Measurements from ENCODE around the gene COL21A1. TPM values are rescaled to one million over a fixed set of nuclear protein-coding genes. Genes with fewer than 3 reads are reported as not detected.

COL21A1 gene
- polyA plus RNA-seq, 2 of the 4 experiments (the other 2 are of a cell fraction): 1.4 to 3.3 TPM

DNA sequence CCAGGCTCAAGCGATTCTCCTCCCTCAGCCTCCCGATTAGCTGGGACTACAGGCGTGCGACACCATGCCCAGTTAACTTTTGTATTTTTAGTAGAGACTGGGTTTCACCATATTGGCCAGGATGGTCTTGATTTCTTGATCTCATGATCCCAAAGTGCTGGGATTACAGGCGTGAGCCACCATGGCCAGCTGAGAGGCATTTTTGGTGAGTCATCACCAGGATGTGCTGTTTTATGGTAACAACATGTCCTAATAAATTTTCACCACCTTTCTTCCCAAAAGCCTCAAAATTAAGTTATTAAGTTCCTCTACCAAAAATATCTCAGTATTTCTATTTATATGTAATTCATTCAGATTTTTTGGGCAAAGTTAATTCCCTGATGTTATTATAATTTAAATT lies 53.5 kb downstream of the COL21A1 start:
- POLR2A ChIA-PET: no interaction called here

DNA sequence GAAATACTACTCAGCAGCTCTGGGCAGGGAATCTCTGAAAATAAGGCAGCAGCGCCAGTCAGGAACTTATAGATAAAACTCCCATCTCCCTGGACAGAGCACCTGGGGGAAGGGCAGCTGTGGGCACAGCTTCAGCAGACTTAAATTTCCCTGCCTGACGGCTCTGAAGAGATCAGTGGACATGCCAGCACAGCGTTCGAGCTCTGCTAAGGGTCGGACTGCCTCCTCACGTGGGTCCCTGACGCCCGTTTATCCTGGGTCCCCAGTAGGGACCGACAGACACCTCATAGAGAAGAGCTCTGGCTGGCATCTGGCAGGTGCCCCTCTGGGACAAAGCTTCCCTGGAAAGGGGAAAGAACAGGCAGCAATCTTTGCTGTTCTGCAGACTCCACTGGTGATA lies 59.0 kb downstream of the COL21A1 start:
- FAIRE-seq: no peak
- Histone ChIP-seq H3K4me3 (no peak overlapping the region), H3K4me2 (no peak overlapping the region), H3K9me3 (0 out of 3 replicates have a peak, but pooled peaks cover 2% of the 10 kb centered on the region), H3K4me1 (0 out of 3 replicates have a peak, but pooled peaks cover 3% of the 10 kb centered on the region), H3K27ac (no peak overlapping the region)
- POLR2A ChIA-PET: no interaction called here
- WGBS (ENCODE audit: missing lambda C conversion rate): 93% methylated on average over 4 of the region's 9 CpGs
- no peak for DNase-seq (ENCODE audit: low read depth in 1 of 2, low spot score in 1 of 2)
- TF ChIP-seq RAD21 (conservative IDR thresholded peaks at IDR 0.05 in 1 of 2, IDR thresholded peaks at IDR 0.05 in 1 of 2) (no peak), CHD4 (IDR thresholded peaks at IDR 0.05; ENCODE audit: borderline replicate concordance) (no peak), FOXS1 (CRISPR knock-in tag; IDR thresholded peaks at IDR 0.05) (no peak), CEBPB (IDR thresholded peaks at IDR 0.05) (no peak), BHLHE40 (IDR thresholded peaks at IDR 0.05; ENCODE audit: low read depth, low read length) (no peak), CHD2 (IDR thresholded peaks at IDR 0.05; ENCODE audit: low read length, partially characterized antibody) (no peak), RFX5 (IDR thresholded peaks at IDR 0.05) (no peak), HEYL (CRISPR knock-in tag; IDR thresholded peaks at IDR 0.05) (no peak), SMC3 (IDR thresholded peaks at IDR 0.05) (no peak), TFCP2L1 (CRISPR knock-in tag; IDR thresholded peaks at IDR 0.05) (no peak), ZSCAN20 (CRISPR knock-in tag; IDR thresholded peaks at IDR 0.05) (no peak)
- TF ChIP-seq, protein P1, sequence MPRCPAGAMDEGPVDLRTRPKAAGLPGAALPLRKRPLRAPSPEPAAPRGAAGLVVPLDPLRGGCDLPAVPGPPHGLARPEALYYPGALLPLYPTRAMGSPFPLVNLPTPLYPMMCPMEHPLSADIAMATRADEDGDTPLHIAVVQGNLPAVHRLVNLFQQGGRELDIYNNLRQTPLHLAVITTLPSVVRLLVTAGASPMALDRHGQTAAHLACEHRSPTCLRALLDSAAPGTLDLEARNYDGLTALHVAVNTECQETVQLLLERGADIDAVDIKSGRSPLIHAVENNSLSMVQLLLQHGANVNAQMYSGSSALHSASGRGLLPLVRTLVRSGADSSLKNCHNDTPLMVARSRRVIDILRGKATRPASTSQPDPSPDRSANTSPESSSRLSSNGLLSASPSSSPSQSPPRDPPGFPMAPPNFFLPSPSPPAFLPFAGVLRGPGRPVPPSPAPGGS (IDR thresholded peaks at IDR 0.05): no peak
- TF ChIP-seq, protein P2, sequence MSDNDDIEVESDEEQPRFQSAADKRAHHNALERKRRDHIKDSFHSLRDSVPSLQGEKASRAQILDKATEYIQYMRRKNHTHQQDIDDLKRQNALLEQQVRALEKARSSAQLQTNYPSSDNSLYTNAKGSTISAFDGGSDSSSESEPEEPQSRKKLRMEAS (IDR thresholded peaks at IDR 0.05): no peak
- TF ChIP-seq, protein P3, sequence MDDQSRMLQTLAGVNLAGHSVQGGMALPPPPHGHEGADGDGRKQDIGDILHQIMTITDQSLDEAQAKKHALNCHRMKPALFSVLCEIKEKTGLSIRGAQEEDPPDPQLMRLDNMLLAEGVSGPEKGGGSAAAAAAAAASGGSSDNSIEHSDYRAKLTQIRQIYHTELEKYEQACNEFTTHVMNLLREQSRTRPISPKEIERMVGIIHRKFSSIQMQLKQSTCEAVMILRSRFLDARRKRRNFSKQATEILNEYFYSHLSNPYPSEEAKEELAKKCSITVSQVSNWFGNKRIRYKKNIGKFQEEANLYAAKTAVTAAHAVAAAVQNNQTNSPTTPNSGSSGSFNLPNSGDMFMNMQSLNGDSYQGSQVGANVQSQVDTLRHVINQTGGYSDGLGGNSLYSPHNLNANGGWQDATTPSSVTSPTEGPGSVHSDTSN (IDR thresholded peaks at IDR 0.05): no peak
- TF ChIP-seq, protein P4, sequence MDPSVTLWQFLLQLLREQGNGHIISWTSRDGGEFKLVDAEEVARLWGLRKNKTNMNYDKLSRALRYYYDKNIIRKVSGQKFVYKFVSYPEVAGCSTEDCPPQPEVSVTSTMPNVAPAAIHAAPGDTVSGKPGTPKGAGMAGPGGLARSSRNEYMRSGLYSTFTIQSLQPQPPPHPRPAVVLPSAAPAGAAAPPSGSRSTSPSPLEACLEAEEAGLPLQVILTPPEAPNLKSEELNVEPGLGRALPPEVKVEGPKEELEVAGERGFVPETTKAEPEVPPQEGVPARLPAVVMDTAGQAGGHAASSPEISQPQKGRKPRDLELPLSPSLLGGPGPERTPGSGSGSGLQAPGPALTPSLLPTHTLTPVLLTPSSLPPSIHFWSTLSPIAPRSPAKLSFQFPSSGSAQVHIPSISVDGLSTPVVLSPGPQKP (IDR thresholded peaks at IDR 0.05; ENCODE audit: low read depth, low read length): no peak
- TF ChIP-seq, protein P5, sequence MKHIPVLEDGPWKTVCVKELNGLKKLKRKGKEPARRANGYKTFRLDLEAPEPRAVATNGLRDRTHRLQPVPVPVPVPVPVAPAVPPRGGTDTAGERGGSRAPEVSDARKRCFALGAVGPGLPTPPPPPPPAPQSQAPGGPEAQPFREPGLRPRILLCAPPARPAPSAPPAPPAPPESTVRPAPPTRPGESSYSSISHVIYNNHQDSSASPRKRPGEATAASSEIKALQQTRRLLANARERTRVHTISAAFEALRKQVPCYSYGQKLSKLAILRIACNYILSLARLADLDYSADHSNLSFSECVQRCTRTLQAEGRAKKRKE (CRISPR knock-in tag; IDR thresholded peaks at IDR 0.05; ENCODE audit: low read depth): no peak
- TF ChIP-seq, protein P6, sequence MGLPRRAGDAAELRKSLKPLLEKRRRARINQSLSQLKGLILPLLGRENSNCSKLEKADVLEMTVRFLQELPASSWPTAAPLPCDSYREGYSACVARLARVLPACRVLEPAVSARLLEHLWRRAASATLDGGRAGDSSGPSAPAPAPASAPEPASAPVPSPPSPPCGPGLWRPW (IDR thresholded peaks at IDR 0.05): no peak
- no peak for ATAC-seq
- CTCF ChIA-PET: no interaction called here

More for the DNA sequence above, 53.5 kb downstream of the COL21A1 start:
- 94% methylated on average over 5 of the region's 5 CpGs for WGBS (ENCODE audit: missing lambda C conversion rate)
- FAIRE-seq (no peak), DNase-seq (ENCODE audit: low read depth in 1 of 2, low spot score in 1 of 2) (no peak), ATAC-seq (no peak)
- CTCF ChIA-PET: no interaction called here
- Histone ChIP-seq H3K4me1 (no peaks in the 10 kb centered on the region), H3K27ac (no peak overlapping the region), H3K9me3 (peaks cover 2% of the 10 kb centered on the region; the same call in 1 of the 3 replicates), H3K4me2 (no peak overlapping the region), H3K4me3 (no peak overlapping the region)
- TF ChIP-seq FOSB (CRISPR knock-in tag; IDR thresholded peaks at IDR 0.05) (no peak), FOSL2 (IDR thresholded peaks at IDR 0.05) (no peak), FOSL2 (CRISPR knock-in tag; IDR thresholded peaks at IDR 0.05) (peak; percentile 21; the same call in 1 of the 2 replicates)

DNA sequence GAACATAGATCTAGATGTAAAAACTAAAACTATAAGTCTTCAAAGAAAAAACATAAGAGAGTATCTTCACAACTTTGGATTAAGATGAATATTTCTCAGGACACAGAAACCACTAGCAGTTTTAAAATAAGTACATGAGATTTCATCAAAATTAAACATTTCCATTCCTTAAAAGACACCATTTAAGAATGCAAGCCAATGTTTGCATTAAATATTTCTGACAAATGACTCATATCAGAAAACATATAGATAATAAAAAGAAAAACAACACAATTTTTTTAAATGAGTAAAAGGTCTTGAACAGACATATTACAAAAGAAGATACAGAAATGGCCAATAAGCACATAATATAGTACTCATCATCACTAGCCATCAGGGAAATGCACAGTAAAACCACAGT lies 59.7 kb downstream of the COL21A1 start:
- no peak for FAIRE-seq
- Histone ChIP-seq H3K4me3 (no peak overlapping the region), H3K4me1 (0 out of 3 replicates have a peak, but pooled peaks cover 3% of the 10 kb centered on the region), H3K9me3 (0 out of 3 replicates have a peak, but pooled peaks cover 2% of the 10 kb centered on the region), H3K27ac (no peak overlapping the region), H3K4me2 (no peak overlapping the region)
- CTCF ChIA-PET: no interaction called here
- ATAC-seq: no peak
- no peak for DNase-seq (ENCODE audit: low read depth in 1 of 2, low spot score in 1 of 2)
- POLR2A ChIA-PET: no interaction called here
- TF ChIP-seq RARB (CRISPR knock-in tag; IDR thresholded peaks at IDR 0.05) (no peak), NPAS2 (CRISPR knock-in tag; IDR thresholded peaks at IDR 0.05; ENCODE audit: borderline replicate concordance) (no peak), EHF (CRISPR knock-in tag; IDR thresholded peaks at IDR 0.05) (no peak), HOXB13 (CRISPR knock-in tag; IDR thresholded peaks at IDR 0.05; ENCODE audit: low read depth) (no peak), KDM5A (IDR thresholded peaks at IDR 0.05) (no peak), CHD2 (IDR thresholded peaks at IDR 0.05; ENCODE audit: low read length, partially characterized antibody) (no peak)
- TF ChIP-seq, protein P4 (IDR thresholded peaks at IDR 0.05; ENCODE audit: low read depth, low read length): no peak
- TF ChIP-seq, protein P1 (IDR thresholded peaks at IDR 0.05): no peak
- TF ChIP-seq, protein P7, sequence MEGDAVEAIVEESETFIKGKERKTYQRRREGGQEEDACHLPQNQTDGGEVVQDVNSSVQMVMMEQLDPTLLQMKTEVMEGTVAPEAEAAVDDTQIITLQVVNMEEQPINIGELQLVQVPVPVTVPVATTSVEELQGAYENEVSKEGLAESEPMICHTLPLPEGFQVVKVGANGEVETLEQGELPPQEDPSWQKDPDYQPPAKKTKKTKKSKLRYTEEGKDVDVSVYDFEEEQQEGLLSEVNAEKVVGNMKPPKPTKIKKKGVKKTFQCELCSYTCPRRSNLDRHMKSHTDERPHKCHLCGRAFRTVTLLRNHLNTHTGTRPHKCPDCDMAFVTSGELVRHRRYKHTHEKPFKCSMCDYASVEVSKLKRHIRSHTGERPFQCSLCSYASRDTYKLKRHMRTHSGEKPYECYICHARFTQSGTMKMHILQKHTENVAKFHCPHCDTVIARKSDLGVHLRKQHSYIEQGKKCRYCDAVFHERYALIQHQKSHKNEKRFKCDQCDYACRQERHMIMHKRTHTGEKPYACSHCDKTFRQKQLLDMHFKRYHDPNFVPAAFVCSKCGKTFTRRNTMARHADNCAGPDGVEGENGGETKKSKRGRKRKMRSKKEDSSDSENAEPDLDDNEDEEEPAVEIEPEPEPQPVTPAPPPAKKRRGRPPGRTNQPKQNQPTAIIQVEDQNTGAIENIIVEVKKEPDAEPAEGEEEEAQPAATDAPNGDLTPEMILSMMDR (IDR thresholded peaks at IDR 0.05): no peak
